AG04449 (cell line): ENCODE data around the gene LAMA2.

Experiments
- CTCF ChIA-PET: fragments of 350-600 bp; formaldehyde crosslinking; extraction: SDS; loops from one replicate; lab custom pipeline; 2021; ENCODE audit warnings: antibody characterized with exemption; lab: Yijun Ruan, JAX
- POLR2A ChIA-PET: fragments of 400-600, 350-600 bp; formaldehyde crosslinking; extraction: SDS; loops from one replicate; lab custom pipeline; 2020; ENCODE audit warnings: antibody characterized with exemption, inconsistent platforms; lab: Yijun Ruan, JAX
- DNase-seq: peaks from one replicate; pipeline ENCODE4 v3.0.0-alpha.2; 2010; ENCODE audit warnings: low read depth, low spot score
- H3K4me3 ChIP-seq: 2 replicates; pipeline ENCODE4 v1.5.1; 2011; ENCODE audit warnings: low read depth, mild to moderate bottlenecking, control low read depth, low read length
- TF ChIP-seq, protein P1 (sequence below): IDR thresholded peaks from one replicate; pipeline ENCODE4 v1.5.1; 2011; ENCODE audit warnings: mild to moderate bottlenecking, moderate library complexity, low read length, control low read depth, inconsistent platforms; ENCODE audit not compliant: insufficient read depth; ENCODE audit errors: missing control alignments

The LAMA2 gene

DNA sequence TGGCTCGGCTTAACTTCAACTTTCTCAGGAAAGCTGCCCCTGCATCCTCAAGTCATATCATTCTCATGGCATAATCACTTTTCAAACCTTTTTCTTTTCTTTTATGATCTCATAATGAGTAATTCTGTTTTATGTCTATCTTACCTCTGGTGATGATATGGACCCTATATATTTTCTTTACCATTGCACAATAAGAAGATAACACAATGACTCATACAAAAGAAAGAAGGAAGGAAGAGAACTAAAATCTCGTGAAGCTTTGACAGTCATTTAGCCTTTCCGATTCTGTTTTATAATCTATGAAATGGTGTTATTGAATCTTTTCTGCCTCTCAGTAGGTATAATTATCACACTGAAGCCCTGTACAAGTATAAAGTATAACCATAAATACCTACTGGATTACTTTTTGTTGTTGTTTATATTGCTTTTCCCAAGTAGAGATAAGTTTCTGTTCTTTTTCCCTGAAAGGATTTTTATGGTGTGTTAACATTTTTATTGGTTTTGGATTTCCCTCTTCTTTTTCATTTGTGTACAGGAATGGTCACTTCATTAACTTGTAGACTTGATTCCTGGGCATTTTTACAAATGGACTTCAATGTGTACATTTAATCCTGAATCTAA lies 300.9 kb downstream of the LAMA2 start:
- CTCF ChIA-PET: no interaction called here
- no peak for DNase-seq
- no peak overlapping the region for H3K4me3 ChIP-seq
- POLR2A ChIA-PET: no interaction called here
- TF ChIP-seq, protein P1, sequence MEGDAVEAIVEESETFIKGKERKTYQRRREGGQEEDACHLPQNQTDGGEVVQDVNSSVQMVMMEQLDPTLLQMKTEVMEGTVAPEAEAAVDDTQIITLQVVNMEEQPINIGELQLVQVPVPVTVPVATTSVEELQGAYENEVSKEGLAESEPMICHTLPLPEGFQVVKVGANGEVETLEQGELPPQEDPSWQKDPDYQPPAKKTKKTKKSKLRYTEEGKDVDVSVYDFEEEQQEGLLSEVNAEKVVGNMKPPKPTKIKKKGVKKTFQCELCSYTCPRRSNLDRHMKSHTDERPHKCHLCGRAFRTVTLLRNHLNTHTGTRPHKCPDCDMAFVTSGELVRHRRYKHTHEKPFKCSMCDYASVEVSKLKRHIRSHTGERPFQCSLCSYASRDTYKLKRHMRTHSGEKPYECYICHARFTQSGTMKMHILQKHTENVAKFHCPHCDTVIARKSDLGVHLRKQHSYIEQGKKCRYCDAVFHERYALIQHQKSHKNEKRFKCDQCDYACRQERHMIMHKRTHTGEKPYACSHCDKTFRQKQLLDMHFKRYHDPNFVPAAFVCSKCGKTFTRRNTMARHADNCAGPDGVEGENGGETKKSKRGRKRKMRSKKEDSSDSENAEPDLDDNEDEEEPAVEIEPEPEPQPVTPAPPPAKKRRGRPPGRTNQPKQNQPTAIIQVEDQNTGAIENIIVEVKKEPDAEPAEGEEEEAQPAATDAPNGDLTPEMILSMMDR: no peak

DNA sequence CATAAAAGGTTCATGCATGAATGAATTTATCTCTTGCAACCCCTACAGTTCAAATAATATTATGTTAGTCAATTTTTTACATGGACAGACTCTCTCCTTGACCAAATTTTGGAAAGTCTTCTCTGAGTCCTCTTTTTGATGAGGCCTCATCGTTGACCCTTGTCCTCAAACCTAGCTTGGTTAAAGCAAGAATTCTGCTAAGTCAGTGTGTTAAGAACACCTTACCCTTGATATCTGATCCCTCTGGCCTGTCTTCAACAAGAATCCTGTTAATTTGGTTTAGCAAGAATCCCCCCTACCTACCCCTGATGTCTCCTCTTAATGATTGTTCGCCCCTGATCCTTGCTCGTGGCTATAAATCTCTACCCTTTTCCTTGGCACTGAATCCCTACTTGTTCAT lies 301.4 kb downstream of the LAMA2 start:
- DNase-seq: no peak
- H3K4me3 ChIP-seq: no peak overlapping the region
- TF ChIP-seq, protein P1: no peak
- ChIA-PET POLR2A (no interaction called here), CTCF (no interaction called here)

DNA sequence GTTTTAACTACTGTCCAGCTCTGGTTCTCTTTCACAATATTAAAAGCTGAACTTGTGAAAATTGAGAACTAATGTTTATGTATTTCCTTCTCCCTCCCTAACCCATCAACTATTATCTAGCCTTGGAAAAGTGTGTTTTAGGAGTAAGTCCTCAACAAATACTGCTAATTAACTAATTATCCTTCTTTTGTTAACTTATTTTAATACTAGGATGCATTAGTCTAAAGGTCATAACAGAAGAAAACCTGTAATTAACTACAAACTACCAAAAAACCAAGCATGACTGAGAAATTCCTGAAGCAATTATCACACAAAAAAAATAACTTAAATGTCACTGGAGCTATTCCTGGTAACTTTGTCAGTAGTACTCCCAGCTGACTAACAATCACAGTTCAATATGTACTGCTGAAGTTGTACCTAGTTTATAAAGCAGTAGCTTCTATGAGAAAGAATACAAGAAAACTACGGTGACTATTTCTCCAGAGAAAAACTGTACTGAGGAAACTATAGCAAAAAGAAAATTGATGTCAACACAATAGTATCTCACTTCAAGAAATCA lies 301.9 kb downstream of the LAMA2 start:
- TF ChIP-seq, protein P1: no peak
- H3K4me3 ChIP-seq: no peak overlapping the region
- POLR2A ChIA-PET: no interaction called here
- DNase-seq: no peak
- CTCF ChIA-PET: no interaction called here

DNA sequence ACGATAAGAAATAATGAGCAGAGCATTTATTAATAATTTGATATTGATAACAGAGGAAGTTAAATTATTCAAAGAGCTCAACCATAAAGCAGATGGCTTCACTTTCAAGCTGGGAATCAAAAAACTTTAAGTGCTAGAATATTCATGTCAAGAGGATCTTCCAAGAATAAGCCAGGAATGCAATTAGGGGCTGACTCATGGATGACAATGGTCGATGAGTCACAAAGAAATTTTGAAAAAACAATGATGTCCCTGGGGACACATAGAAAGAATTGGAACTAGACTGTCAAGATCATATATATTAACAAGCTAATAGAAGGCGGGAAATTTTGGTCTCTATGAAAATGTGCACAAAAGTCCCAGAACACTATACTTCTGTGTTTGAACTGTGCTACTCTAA lies 304.1 kb downstream of the LAMA2 start:
- no peak for DNase-seq
- H3K4me3 ChIP-seq: no peak overlapping the region
- TF ChIP-seq, protein P1: no peak
- ChIA-PET POLR2A (no interaction called here), CTCF (no interaction called here)

DNA sequence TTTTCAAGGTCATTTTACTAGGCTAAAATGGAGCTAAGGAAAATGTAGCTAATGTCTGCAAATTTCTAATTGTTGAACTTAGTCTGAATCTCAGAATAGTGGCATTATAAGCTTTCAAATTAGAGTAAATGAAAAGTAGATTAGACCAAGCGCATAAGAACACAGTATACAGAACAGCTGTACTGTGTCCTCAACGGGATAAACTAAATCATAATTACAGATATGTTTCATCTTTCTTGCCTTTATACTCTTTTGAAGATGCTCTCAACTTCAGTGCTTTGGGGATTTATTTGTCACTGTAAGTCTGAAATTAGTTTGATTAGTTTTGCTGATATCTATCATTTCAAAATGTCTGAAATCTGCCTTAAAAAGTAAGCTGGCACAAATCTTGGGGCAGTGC lies 305.4 kb downstream of the LAMA2 start:
- no peak overlapping the region for H3K4me3 ChIP-seq
- CTCF ChIA-PET: interaction anchor here (1.2 kb wide), 1 partner anchor 64 kb away, joined by 3 read pairs; no protein-coding TSS in a partner anchor
- POLR2A ChIA-PET: no interaction called here
- TF ChIP-seq, protein P1: no peak
- DNase-seq: no peak

DNA sequence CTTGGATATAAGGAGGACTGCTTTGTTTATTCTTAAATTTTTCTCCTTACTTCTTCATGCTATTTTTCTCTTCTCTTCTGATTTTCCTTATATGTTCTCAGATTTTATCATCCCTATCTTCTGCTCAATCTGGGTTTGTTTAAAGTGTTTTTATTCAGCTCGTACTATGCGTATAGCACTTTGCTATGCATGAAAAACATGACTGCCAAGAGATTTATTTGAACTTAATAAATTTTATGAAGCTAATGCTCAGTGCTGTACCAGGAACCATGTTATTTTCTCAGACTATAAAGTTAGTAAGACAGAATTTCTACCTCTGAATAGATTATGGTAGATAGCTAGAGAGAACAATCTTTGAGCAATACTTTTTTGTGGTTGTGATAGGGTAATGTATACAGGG lies 305.9 kb downstream of the LAMA2 start:
- no peak for DNase-seq
- ChIA-PET POLR2A (no interaction called here), CTCF (interaction anchor here (1.2 kb wide), 1 partner anchor 63 kb away, joined by 3 read pairs; no protein-coding TSS in a partner anchor)
- no peak overlapping the region for H3K4me3 ChIP-seq
- TF ChIP-seq, protein P1: no peak
